HCT116 (cell line): Measurements from ENCODE around the gene GNG12. TPM values are rescaled to one million over a fixed set of nuclear protein-coding genes. Genes with fewer than 3 reads are reported as not detected.

Source experiments
- ATAC-seq: fragments of 200-7000 bp; cut with Tn5 transposase; 2 replicates; pipeline ENCODE4 v1.9.1; 2020; ENCODE audit warnings: mild to moderate bottlenecking, moderate library complexity
- BruUV-seq: library from RNA; stranded (reverse); fragments of 400-500 nt; replicated peaks from 2 replicates; lab custom pipeline; 2021; lab: Mats Ljungman, UMichigan
- CTCF ChIA-PET: fragments of 300-600 bp; sonication (Branson Sonifier 250); formaldehyde crosslinking; loops from one replicate; lab custom pipeline; 2021; ENCODE audit warnings: antibody characterized with exemption; lab: Charles Lee
- POLR2A ChIA-PET: fragments of 300-600, 350-600 bp; sonication (Branson Sonifier 250); formaldehyde crosslinking; loops from one replicate; lab custom pipeline; 2021; ENCODE audit warnings: antibody characterized with exemption; lab: Charles Lee
- RAD21 ChIA-PET, 2 experiments: fragments of 300-600 bp; sonication (Branson Sonifier 250); formaldehyde crosslinking; loops; one replicate each; lab custom pipeline; 2023; ENCODE audit warnings: low total read pairs in 2 of 2; ENCODE audit not compliant: uncharacterized antibody in 2 of 2, unreplicated experiment in 2 of 2, low non-redundant PET in 1 of 2; lab: Charles Lee
- DNase-seq: peaks from one replicate; pipeline ENCODE4 v3.0.0-alpha.2; 2010; ENCODE audit warnings: low read depth, low spot score
- H2AFZ ChIP-seq: fragments of 200-600 bp; shearing (Covaris generic), sonication (generic); 2 replicates; pipeline ENCODE4 v1.6.1; 2017; ENCODE audit warnings: low read depth, mixed run types, mixed read lengths, antibody characterized with exemption, low read length; ENCODE audit not compliant: poor library complexity, severe bottlenecking
- H3K27ac ChIP-seq: 2 replicates; pipeline ENCODE4 v1.5.1; 2012; ENCODE audit warnings: low read depth, low read length
- H3K27me3 ChIP-seq: fragments of 200-600 bp; sonication (generic); 2 replicates; pipeline ENCODE4 v1.6.1; 2016; ENCODE audit warnings: mixed run types, low read length, mixed read lengths; ENCODE audit not compliant: insufficient read depth
- H3K36me3 ChIP-seq, 2 experiments: fragments of 200-500 bp in 1 of 2; fragments of 200-600 bp in 1 of 2; sonication (Bioruptor generic) in 1 of 2; sonication (generic) in 1 of 2; 2 replicates each; pipeline versions ENCODE4 v1.5.1 to v1.6.1; 2014 to 2016; ENCODE audit warnings: low read length in 2 of 2, inconsistent platforms in 1 of 2, mixed read lengths in 1 of 2, mixed run types in 1 of 2; ENCODE audit not compliant: insufficient read depth in 2 of 2, control insufficient read depth in 1 of 2
- H3K4me1 ChIP-seq, 2 experiments: fragments of 200-600 bp in 1 of 2; sonication (generic) in 1 of 2; 2 replicates each; pipeline versions ENCODE4 v1.5.1 to v1.6.1; 2012 to 2017; ENCODE audit warnings: low read length in 2 of 2, inconsistent platforms in 1 of 2, mild to moderate bottlenecking in 1 of 2, mixed read lengths in 1 of 2, mixed run types in 1 of 2, moderate library complexity in 1 of 2; ENCODE audit not compliant: insufficient read depth in 2 of 2, control insufficient read depth in 1 of 2
- H3K4me2 ChIP-seq: fragments of 200-600 bp; sonication (generic); 2 replicates; pipeline ENCODE4 v1.6.1; 2017; ENCODE audit warnings: mixed run types, low read length, mixed read lengths
- H3K4me3 ChIP-seq, 2 experiments: fragments of 200-600 bp in 1 of 2; sonication (generic) in 1 of 2; replicated peaks in 1 of 2; 2 replicates each; pipeline ENCODE4 v1.5.1; 2011 to 2016; ENCODE audit warnings: low read length in 2 of 2, control low read depth in 1 of 2, low read depth in 1 of 2, mild to moderate bottlenecking in 1 of 2, mixed read lengths in 1 of 2, mixed run types in 1 of 2
- H3K79me2 ChIP-seq: fragments of 200-600 bp; sonication (generic); 2 replicates; pipeline ENCODE4 v1.6.1; 2017; ENCODE audit warnings: mild to moderate bottlenecking, mixed run types, low read length, moderate library complexity, mixed read lengths; ENCODE audit not compliant: insufficient read depth
- H3K9ac ChIP-seq: fragments of 200-600 bp; sonication (generic); 2 replicates; pipeline ENCODE4 v1.6.1; 2016; ENCODE audit warnings: low read length, mixed read lengths
- H3K9me2 ChIP-seq: fragments of 200-600 bp; sonication (generic), shearing (Covaris generic); 2 replicates; pipeline ENCODE4 v1.6.1; 2017; ENCODE audit warnings: mixed run types, mild to moderate bottlenecking, moderate library complexity; ENCODE audit not compliant: insufficient read depth
- H3K9me3 ChIP-seq, 2 experiments: fragments of 200-500 bp in 1 of 2; fragments of 200-600 bp in 1 of 2; sonication (Bioruptor generic) in 1 of 2; sonication (generic) in 1 of 2; 2 replicates each; pipeline ENCODE4 v1.6.1; 2014 to 2017; ENCODE audit warnings: low read length in 2 of 2, mixed read lengths in 2 of 2, inconsistent platforms in 1 of 2, low read depth in 1 of 2, mild to moderate bottlenecking in 1 of 2, mixed run types in 1 of 2, moderate library complexity in 1 of 2; ENCODE audit not compliant: control insufficient read depth in 1 of 2, insufficient read depth in 1 of 2
- H4K20me1 ChIP-seq: fragments of 200-600 bp; sonication (generic), shearing (Covaris generic); 2 replicates; pipeline ENCODE4 v1.6.1; 2017; ENCODE audit warnings: mixed run types, mild to moderate bottlenecking, moderate library complexity; ENCODE audit not compliant: insufficient read depth
- JUND ChIP-seq: IDR thresholded peaks from 2 replicates; pipeline ENCODE4 v1.6.1; 2012
- intact Hi-C: fragments of 100-400 bp; cut with micrococcal nuclease; formaldehyde crosslinking; loops from 2 replicates; pipeline ENCODE4 v1.10.0; 2022
- total RNA-seq: library from RNA; stranded (reverse); gene quantifications from one replicate; pipeline ENCODE4 v1.2.1, GENCODE V29; 2021; ENCODE audit not compliant: unreplicated experiment
- TF ChIP-seq, protein P1 (sequence below): IDR thresholded peaks from 2 replicates; pipeline ENCODE4 v1.6.1; 2012; ENCODE audit warnings: low read depth

Gene GNG12
- total RNA-seq, 1 experiment from 2014 or later: 49.6 TPM

DNA sequence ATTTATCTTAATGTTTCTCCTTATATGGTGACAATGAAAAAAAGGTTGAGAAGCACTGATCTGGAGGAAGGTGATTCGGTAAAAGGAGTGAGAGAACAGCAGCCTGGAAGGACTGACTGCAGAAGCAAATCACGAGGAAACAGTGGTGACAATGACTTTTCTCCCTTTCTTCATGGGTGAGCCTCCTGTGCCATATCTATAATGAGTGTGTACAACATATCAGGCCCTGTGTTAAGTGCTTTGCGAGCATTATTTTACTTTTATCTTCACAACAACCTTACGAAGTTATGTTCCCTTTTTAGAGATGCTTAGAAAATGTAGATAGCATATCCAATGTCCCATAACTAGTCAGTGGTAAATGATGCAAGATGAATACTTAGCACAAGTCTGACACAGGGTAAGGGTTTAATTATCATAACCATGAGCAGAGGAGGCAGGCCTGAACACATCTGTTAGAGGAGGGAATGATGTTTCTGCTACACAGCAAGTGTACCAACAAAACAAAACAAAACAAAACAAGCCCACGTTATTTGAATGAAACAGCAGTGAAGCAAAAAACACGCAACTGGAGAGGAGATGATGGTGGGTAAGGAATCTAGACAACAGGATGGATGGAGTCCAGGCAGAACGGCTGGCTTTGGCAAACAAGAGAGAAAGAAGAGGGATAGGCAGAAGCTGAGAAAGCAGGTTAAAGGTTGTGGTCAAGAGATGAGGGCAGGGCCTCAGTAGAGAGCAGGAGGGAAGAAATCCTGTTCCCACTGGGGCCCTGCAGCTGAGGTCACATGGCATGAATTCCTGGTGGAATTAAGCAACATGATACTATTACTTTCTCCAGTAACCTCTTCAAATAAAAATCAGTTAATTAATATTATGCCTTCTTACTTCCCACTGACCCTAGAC, 29.6 kb downstream of the GNG12 start (continued):
- TF ChIP-seq, protein P1, sequence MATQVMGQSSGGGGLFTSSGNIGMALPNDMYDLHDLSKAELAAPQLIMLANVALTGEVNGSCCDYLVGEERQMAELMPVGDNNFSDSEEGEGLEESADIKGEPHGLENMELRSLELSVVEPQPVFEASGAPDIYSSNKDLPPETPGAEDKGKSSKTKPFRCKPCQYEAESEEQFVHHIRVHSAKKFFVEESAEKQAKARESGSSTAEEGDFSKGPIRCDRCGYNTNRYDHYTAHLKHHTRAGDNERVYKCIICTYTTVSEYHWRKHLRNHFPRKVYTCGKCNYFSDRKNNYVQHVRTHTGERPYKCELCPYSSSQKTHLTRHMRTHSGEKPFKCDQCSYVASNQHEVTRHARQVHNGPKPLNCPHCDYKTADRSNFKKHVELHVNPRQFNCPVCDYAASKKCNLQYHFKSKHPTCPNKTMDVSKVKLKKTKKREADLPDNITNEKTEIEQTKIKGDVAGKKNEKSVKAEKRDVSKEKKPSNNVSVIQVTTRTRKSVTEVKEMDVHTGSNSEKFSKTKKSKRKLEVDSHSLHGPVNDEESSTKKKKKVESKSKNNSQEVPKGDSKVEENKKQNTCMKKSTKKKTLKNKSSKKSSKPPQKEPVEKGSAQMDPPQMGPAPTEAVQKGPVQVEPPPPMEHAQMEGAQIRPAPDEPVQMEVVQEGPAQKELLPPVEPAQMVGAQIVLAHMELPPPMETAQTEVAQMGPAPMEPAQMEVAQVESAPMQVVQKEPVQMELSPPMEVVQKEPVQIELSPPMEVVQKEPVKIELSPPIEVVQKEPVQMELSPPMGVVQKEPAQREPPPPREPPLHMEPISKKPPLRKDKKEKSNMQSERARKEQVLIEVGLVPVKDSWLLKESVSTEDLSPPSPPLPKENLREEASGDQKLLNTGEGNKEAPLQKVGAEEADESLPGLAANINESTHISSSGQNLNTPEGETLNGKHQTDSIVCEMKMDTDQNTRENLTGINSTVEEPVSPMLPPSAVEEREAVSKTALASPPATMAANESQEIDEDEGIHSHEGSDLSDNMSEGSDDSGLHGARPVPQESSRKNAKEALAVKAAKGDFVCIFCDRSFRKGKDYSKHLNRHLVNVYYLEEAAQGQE: no peak
- no peak for TF ChIP-seq JUND

DNA sequence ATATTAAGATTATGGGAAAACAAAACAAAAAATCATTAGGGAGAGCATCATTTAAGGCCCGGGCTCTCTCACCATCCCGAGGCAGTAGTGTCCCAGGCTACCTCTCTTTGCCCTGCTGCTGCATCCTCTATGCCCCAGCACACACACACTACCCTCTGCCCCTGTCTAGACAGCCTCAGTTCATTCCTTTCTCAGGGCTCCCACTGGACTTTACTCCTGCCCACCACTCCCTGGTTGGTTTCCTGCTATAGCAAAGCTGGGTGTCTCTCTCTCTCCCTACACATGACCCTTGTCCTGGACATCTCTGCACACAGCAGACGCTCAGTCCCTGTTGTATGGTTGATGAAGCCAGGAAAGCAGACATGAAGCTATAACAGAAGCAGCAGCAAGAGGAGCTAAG, 30.7 kb downstream of the GNG12 start:
- ChIA-PET POLR2A (no interaction called here), CTCF (no interaction called here), RAD21 (no interaction called here)
- Histone ChIP-seq H4K20me1 (no peaks in the 10 kb centered on the region), H3K4me1 (0 out of 4 replicates have a peak, but pooled peaks cover 0 to 9% of the 10 kb centered on the region in 2 experiments), H3K79me2 (peaks cover 37% of the 10 kb centered on the region), H3K9ac (no peak overlapping the region), H3K36me3 (no peaks in the 10 kb centered on the region), H3K27me3 (no peaks in the 10 kb centered on the region), H3K27ac (no peak overlapping the region), H3K9me3 (no peaks in the 10 kb centered on the region), H3K4me2 (no peak overlapping the region), H3K4me3 (no peak overlapping the region), H2AFZ (no peak overlapping the region), H3K9me2 (no peaks in the 10 kb centered on the region)
- TF ChIP-seq JUND: no peak
- intact Hi-C loops: no loop called here
- DNase-seq (no peak), ATAC-seq (no peak)
- BruUV-seq: no TSS peak
